Measurements from ENCODE around the gene CCAR1. TPM values are rescaled to one million over a fixed set of nuclear protein-coding genes. Genes with fewer than 3 reads are reported as not detected.

CCAR1 gene
- total and polyA plus RNA-seq, 10 of the 15 experiments (the other 5 are each of a cell fraction or from before 2014, with no cell fraction given), result 35.5 to 124 (median 79.0) TPM

DNA sequence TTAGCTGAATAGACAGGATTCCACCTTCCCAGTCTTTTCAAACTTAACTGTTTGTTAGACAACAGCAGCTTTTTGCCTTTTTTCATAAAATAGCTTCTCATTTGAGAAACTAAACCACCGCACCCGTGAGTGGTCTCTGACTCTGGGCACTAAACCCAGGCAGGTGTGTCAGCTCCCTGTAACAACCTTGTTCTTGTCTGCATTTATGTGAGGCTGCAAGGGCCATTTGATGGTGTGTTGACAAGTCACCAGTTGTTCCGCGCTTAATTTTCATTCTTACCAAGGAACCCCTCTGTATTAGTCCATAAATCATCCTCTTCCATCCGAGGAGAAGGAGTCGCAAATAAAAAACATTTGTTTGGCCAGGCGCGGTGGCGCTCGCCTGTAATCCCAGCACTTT lies 107.8 kb downstream of the CCAR1 start:
- no peak for FAIRE-seq
- Histone ChIP-seq H3K27me3 (replicated peaks in 1 of 2; ENCODE audit: control insufficient read depth in 2 of 2, insufficient read depth in 2 of 2, low read length in 1 of 2) (no peaks in the 10 kb centered on the region), H3K9ac (ENCODE audit: control insufficient read depth, insufficient read depth, low read length) (no peak overlapping the region), H3K79me2 (ENCODE audit: control insufficient read depth, insufficient read depth, low read length) (no peaks in the 10 kb centered on the region), H3K9me3 (replicated peaks; ENCODE audit: control insufficient read depth, insufficient read depth, low read length) (no peaks in the 10 kb centered on the region), H3K36me3 (ENCODE audit: control insufficient read depth in 2 of 2, insufficient read depth in 2 of 2, low read length in 1 of 2) (no peaks in the 10 kb centered on the region), H3K4me1 (ENCODE audit: control insufficient read depth, insufficient read depth, low read length) (peaks cover 3% of the 10 kb centered on the region; the same call in 1 of the 2 replicates), H2AFZ (ENCODE audit: control insufficient read depth, low read depth, low read length) (no peak overlapping the region), H4K20me1 (ENCODE audit: control insufficient read depth, insufficient read depth) (no peaks in the 10 kb centered on the region), H3K4me3 (no peak overlapping the region), H3K4me2 (ENCODE audit: control insufficient read depth, insufficient read depth) (no peak overlapping the region), H3K27ac (ENCODE audit: control insufficient read depth, insufficient read depth) (no peak overlapping the region)
- no peak for ATAC-seq
- ChIA-PET CTCF (no interaction called here), RAD21 (ENCODE audit: unreplicated experiment) (no interaction called here), SMC1A (ENCODE audit: uncharacterized antibody, unreplicated experiment) (no interaction called here), POLR2A (no interaction called here)
- WGBS (ENCODE audit: insufficient coverage, insufficient replicate concordance, low lambda C conversion rate, missing lambda C conversion rate), result 85% methylated on average over 10 of the region's 10 CpGs
- no peak for DNase-seq (ENCODE audit: low read depth, low spot score)
- no TSS peak for BruUV-seq (replicated peaks)
- intact Hi-C loops (cut with micrococcal nuclease; ENCODE audit: unreplicated experiment) (no loop called here), in situ Hi-C loops (cut with MboI) (no loop called here)
- TF ChIP-seq TBL1XR1 (IDR thresholded peaks at IDR 0.05; ENCODE audit: low read depth, low read length), result no peak
- TF ChIP-seq RFX5 (IDR thresholded peaks at IDR 0.05; ENCODE audit: low read depth, low read length), result no peak
- TF ChIP-seq NR2C1 (IDR thresholded peaks at IDR 0.05), result no peak
- no peak for TF ChIP-seq JUND (IDR thresholded peaks at IDR 0.05; ENCODE audit: low read depth, low read length)
- no peak for TF ChIP-seq ZZZ3 (IDR thresholded peaks at IDR 0.05; ENCODE audit: control insufficient read depth, insufficient read length, low read depth)
- no peak for TF ChIP-seq RELA (IDR thresholded peaks at IDR 0.05; ENCODE audit: borderline replicate concordance, partially characterized antibody)
- TF ChIP-seq BCL11A (IDR thresholded peaks at IDR 0.05; ENCODE audit: low read depth, low read length), result no peak
- no peak for TF ChIP-seq ETV6 (conservative IDR thresholded peaks at IDR 0.05 in 1 of 2, IDR thresholded peaks at IDR 0.05 in 1 of 2; ENCODE audit: borderline replicate concordance in 1 of 2, low read depth in 1 of 2)
- no peak for TF ChIP-seq IKZF2 (IDR thresholded peaks at IDR 0.05)
- no peak for TF ChIP-seq TARDBP (IDR thresholded peaks at IDR 0.05; ENCODE audit: borderline replicate concordance)
- no peak for TF ChIP-seq EP300 (IDR thresholded peaks at IDR 0.05; ENCODE audit: borderline replicate concordance in 1 of 2, control insufficient read depth in 1 of 2, low read depth in 2 of 2, low read length in 2 of 2)
- no peak for TF ChIP-seq CBFB (IDR thresholded peaks at IDR 0.05; ENCODE audit: low read depth)
- TF ChIP-seq BMI1 (IDR thresholded peaks at IDR 0.05; ENCODE audit: borderline replicate concordance), result no peak
- TF ChIP-seq TCF7 (IDR thresholded peaks at IDR 0.05; ENCODE audit: borderline replicate concordance), result no peak
